ENCODE data around the gene MIDN.

DNA sequence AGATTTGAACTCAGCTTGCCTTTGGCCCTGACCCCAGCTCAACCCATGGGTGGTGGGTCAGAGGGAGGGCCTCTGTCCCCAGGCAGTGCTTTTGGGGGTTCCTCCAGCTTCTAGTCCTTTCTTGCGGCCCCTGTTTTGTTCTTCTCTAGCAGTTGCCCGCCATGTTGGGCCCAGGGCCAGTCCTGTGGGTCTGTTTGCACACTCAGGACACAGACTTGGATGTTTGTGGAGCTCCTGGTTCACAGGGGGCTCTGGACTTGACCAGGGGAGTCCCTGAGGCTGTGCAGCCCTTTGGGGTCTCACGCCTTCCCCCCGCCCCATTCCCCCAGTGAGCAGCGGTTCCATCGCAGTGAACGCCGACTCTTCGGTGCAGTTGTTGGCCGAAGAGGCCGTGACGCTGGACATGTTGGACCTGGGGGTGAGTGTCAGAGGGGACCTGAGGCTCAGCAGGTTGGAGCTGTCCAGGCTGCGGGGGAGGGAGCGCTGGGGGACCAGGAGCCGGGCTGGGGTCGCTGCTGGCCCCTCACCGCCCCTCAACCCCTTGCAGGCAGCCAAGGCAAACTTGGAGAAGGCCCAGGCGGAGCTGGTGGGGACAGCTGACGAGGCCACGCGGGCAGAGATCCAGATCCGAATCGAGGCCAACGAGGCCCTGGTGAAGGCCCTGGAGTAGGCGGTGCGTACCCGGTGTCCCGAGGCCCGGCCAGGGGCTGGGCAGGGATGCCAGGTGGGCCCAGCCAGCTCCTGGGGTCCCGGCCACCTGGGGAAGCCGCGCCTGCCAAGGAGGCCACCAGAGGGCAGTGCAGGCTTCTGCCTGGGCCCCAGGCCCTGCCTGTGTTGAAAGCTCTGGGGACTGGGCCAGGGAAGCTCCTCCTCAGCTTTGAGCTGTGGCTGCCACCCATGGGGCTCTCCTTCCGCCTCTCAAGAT is 4.4 kb upstream of the MIDN start:
- TF ChIP-seq REST (tag by site-specific recombination; IDR thresholded peaks at IDR 0.05) (0 out of 2 replicates have a peak, but pooled peaks have one; percentile 7), ZNF114 (tag by site-specific recombination; IDR thresholded peaks at IDR 0.05) (no peak), CTCF (tag by site-specific recombination; IDR thresholded peaks at IDR 0.05) (peak; percentile 95)
